H9 (cell line): Measurements from ENCODE around the gene VASH2. TPM values are rescaled to one million over a fixed set of nuclear protein-coding genes. Genes with fewer than 3 reads are reported as not detected.

ENCODE experiments used
- DNase-seq: peaks from one replicate; pipeline ENCODE4 v3.0.0-alpha.2; 2017
- H2AFZ ChIP-seq: one replicate; pipeline ENCODE4 v1.6.1; 2013; ENCODE audit warnings: mild to moderate bottlenecking, low read length, control low read depth, moderate library complexity
- H2AK5ac ChIP-seq: 2 replicates; pipeline ENCODE4 v1.6.1; 2013; ENCODE audit warnings: low read length, control low read depth, mixed read lengths; ENCODE audit not compliant: insufficient read length
- H2BK120ac ChIP-seq: one replicate; pipeline ENCODE4 v1.6.1; 2013; ENCODE audit warnings: low read depth, mild to moderate bottlenecking, low read length, control low read depth, inconsistent platforms; ENCODE audit not compliant: poor library complexity, severe bottlenecking
- H2BK12ac ChIP-seq: 2 replicates; pipeline ENCODE4 v1.6.1; 2013; ENCODE audit warnings: low read length, control low read depth, mixed read lengths, low read depth; ENCODE audit not compliant: insufficient read length
- H2BK15ac ChIP-seq: 2 replicates; pipeline ENCODE4 v1.6.1; 2013; ENCODE audit warnings: low read depth, low read length, control low read depth
- H2BK20ac ChIP-seq: one replicate; pipeline ENCODE4 v1.6.1; 2013; ENCODE audit warnings: low read depth, mild to moderate bottlenecking, low read length, control low read depth, inconsistent platforms; ENCODE audit not compliant: poor library complexity, severe bottlenecking
- H2BK5ac ChIP-seq: 2 replicates; pipeline ENCODE4 v1.6.1; 2013; ENCODE audit warnings: low read length, control low read depth, mixed read lengths; ENCODE audit not compliant: insufficient read length
- H3K14ac ChIP-seq: 2 replicates; pipeline ENCODE4 v1.6.1; 2013; ENCODE audit warnings: low read length, control low read depth; ENCODE audit not compliant: insufficient read depth
- H3K18ac ChIP-seq: 2 replicates; pipeline ENCODE4 v1.6.1; 2013; ENCODE audit warnings: low read depth, mild to moderate bottlenecking, mixed read lengths, low read length, control low read depth; ENCODE audit not compliant: insufficient read length
- H3K23ac ChIP-seq: 2 replicates; pipeline ENCODE4 v1.6.1; 2013; ENCODE audit warnings: low read length, control low read depth, mixed read lengths, low read depth; ENCODE audit not compliant: insufficient read length
- H3K23me2 ChIP-seq: 2 replicates; pipeline ENCODE4 v1.6.1; 2013; ENCODE audit warnings: low read depth, mild to moderate bottlenecking, mixed read lengths, low read length, control low read depth; ENCODE audit not compliant: insufficient read length, poor library complexity, severe bottlenecking
- H3K27ac ChIP-seq: 2 replicates; pipeline ENCODE4 v1.5.1; 2013; ENCODE audit warnings: low read length, control low read depth, mixed read lengths, low read depth; ENCODE audit not compliant: insufficient read length
- H3K27me3 ChIP-seq: 2 replicates; pipeline ENCODE4 v1.6.1; 2013; ENCODE audit warnings: low read length, control low read depth, inconsistent platforms; ENCODE audit not compliant: insufficient read depth
- H3K4ac ChIP-seq: 2 replicates; pipeline ENCODE4 v1.6.1; 2013; ENCODE audit warnings: low read depth, mild to moderate bottlenecking, control low read depth, inconsistent platforms, low read length, moderate library complexity
- H3K4me1 ChIP-seq: 2 replicates; pipeline ENCODE4 v1.6.1; 2013; ENCODE audit warnings: low read length, control low read depth, inconsistent platforms; ENCODE audit not compliant: insufficient read depth
- H3K4me2 ChIP-seq: 2 replicates; pipeline ENCODE4 v1.6.1; 2013; ENCODE audit warnings: low read length, control low read depth, mixed read lengths; ENCODE audit not compliant: insufficient read length, insufficient read depth
- H3K56ac ChIP-seq: 2 replicates; pipeline ENCODE4 v1.6.1; 2013; ENCODE audit warnings: low read depth, mild to moderate bottlenecking, mixed read lengths, low read length, control low read depth; ENCODE audit not compliant: insufficient read length
- H3K79me1 ChIP-seq: 2 replicates; pipeline ENCODE4 v1.6.1; 2013; ENCODE audit warnings: low read depth, mild to moderate bottlenecking, moderate library complexity, low read length, control low read depth, inconsistent platforms; ENCODE audit not compliant: insufficient read depth, poor library complexity, severe bottlenecking
- H3K79me2 ChIP-seq: 2 replicates; pipeline ENCODE4 v1.6.1; 2013; ENCODE audit warnings: low read length, control low read depth, inconsistent platforms; ENCODE audit not compliant: insufficient read depth
- H3K9ac ChIP-seq: 2 replicates; pipeline ENCODE4 v1.6.1; 2013; ENCODE audit warnings: low read length, control low read depth, mixed read lengths; ENCODE audit not compliant: insufficient read length; ENCODE audit errors: extremely low read depth
- H3K9me3 ChIP-seq: one replicate; pipeline ENCODE4 v1.6.1; 2013; ENCODE audit warnings: low read depth, low read length, inconsistent platforms; ENCODE audit not compliant: control insufficient read depth
- H3T11ph ChIP-seq: one replicate; pipeline ENCODE4 v1.6.1; 2013; ENCODE audit warnings: mild to moderate bottlenecking, low read length, control low read depth, inconsistent platforms
- H4K20me1 ChIP-seq: one replicate; pipeline ENCODE4 v1.6.1; 2013; ENCODE audit not compliant: control insufficient read depth, insufficient read length, insufficient read depth
- H4K5ac ChIP-seq: 2 replicates; pipeline ENCODE4 v1.6.1; 2013; ENCODE audit warnings: low read depth, mild to moderate bottlenecking, mixed read lengths, low read length, control low read depth; ENCODE audit not compliant: insufficient read length
- H4K8ac ChIP-seq: replicated peaks from 2 replicates; pipeline ENCODE4 v1.6.1; 2013; ENCODE audit warnings: low read length, control low read depth, mixed read lengths, low read depth; ENCODE audit not compliant: insufficient read length
- H4K91ac ChIP-seq: 2 replicates; pipeline ENCODE4 v1.6.1; 2013; ENCODE audit warnings: low read depth, mild to moderate bottlenecking, moderate library complexity, mixed read lengths, low read length, control low read depth; ENCODE audit not compliant: insufficient read length
- H3K27ac Mint-ChIP-seq, 3 experiments: 2 replicates in 2 of 3; 3 replicates in 1 of 3; pipeline ENCODE4 v1.8.0; 2020 to 2021; ENCODE audit warnings: mixed read lengths in 3 of 3, mild to moderate bottlenecking in 1 of 3, moderate library complexity in 1 of 3
- H3K27me3 Mint-ChIP-seq: 2 replicates; pipeline ENCODE4 v1.8.0; 2021; ENCODE audit warnings: low read depth, mild to moderate bottlenecking, moderate library complexity, mixed read lengths
- H3K36me3 Mint-ChIP-seq, 3 experiments: 2 replicates in 2 of 3; 3 replicates in 1 of 3; pipeline ENCODE4 v1.8.0; 2020 to 2021; ENCODE audit warnings: low read depth in 3 of 3, mixed read lengths in 3 of 3; ENCODE audit not compliant: insufficient read depth in 1 of 3
- H3K4me1 Mint-ChIP-seq, 2 experiments: 2 replicates each; pipeline ENCODE4 v1.8.0; 2020; ENCODE audit warnings: mixed read lengths in 2 of 2
- H3K4me3 Mint-ChIP-seq, 2 experiments: 2 replicates in 1 of 2; 3 replicates in 1 of 2; pipeline ENCODE4 v1.8.0; 2020 to 2021; ENCODE audit warnings: mild to moderate bottlenecking in 2 of 2, mixed read lengths in 2 of 2, moderate library complexity in 1 of 2
- H3K9me3 Mint-ChIP-seq, 2 experiments: 2 replicates in 1 of 2; 3 replicates in 1 of 2; pipeline ENCODE4 v1.8.0; 2020; ENCODE audit warnings: mild to moderate bottlenecking in 2 of 2, mixed read lengths in 2 of 2, moderate library complexity in 1 of 2
- WGBS: extraction: QIAGEN DNeasy Blood & Tissue Kit; methylation state at CpG from one replicate; pipeline ENCODE4 v1.1.7; 2013; ENCODE audit warnings: missing lambda C conversion rate, low lambda C conversion rate, mixed read lengths; ENCODE audit not compliant: insufficient read length; ENCODE audit errors: extremely low coverage; 5-methylcytosine and 5-hydroxymethylcytosine counted together
- total RNA-seq: library from RNA; stranded (reverse); gene quantifications from 2 replicates; pipeline ENCODE4 v1.2.1, GENCODE V29; 2021
- TF ChIP-seq, protein P1 (sequence below): fragments of 200-600 bp; sonication (generic); conservative IDR thresholded peaks from 3 replicates; pipeline ENCODE4 v1.8.0; 2021; ENCODE audit warnings: antibody characterized with exemption, mild to moderate bottlenecking

VASH2 gene
- total RNA-seq, 1 experiment from 2014 or later: 76.1 TPM

DNA sequence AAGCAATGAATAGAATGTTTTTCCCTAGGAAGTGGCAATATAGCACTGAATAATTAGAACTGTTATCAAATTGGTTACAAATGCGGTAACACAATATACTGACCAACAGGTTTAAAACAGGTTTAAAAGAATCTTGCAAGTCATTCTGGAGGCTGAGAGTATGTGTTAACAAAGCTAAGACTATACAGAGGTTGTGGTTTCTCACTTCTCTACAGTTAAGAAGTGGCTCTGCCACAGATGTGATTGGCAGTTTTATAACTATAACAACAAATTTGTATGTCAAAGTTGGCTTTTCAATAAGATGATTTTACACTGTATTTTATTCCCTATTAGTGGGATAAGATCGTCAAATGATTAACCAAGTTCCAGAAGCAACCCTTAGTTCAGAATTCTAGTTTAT, 58.2 kb downstream of the VASH2 start:
- Histone ChIP-seq H3K14ac (no peak overlapping the region), H3K4ac (no peak overlapping the region), H3K27me3 (no peaks in the 10 kb centered on the region), H2BK15ac (no peak overlapping the region), H2AFZ (no peak overlapping the region), H3K9me3 (no peaks in the 10 kb centered on the region), H2BK5ac (no peak overlapping the region), H4K91ac (no peak overlapping the region), H2BK12ac (no peak overlapping the region), H3K79me2 (no peaks in the 10 kb centered on the region), H4K5ac (no peak overlapping the region), H3K23me2 (no peaks in the 10 kb centered on the region), H4K20me1 (no peaks in the 10 kb centered on the region), H3K4me2 (no peak overlapping the region), H3K79me1 (no peaks in the 10 kb centered on the region), H3K56ac (no peak overlapping the region), H2BK20ac (no peak overlapping the region), H3K23ac (no peak overlapping the region), H3T11ph (no peak overlapping the region), H3K9ac (no peak overlapping the region), H3K27ac (no peak overlapping the region), H3K4me1 (no peaks in the 10 kb centered on the region), H4K8ac (no peak overlapping the region), H2AK5ac (no peak overlapping the region), H3K18ac (no peak overlapping the region), H2BK120ac (no peak overlapping the region)
- TF ChIP-seq, protein P1, sequence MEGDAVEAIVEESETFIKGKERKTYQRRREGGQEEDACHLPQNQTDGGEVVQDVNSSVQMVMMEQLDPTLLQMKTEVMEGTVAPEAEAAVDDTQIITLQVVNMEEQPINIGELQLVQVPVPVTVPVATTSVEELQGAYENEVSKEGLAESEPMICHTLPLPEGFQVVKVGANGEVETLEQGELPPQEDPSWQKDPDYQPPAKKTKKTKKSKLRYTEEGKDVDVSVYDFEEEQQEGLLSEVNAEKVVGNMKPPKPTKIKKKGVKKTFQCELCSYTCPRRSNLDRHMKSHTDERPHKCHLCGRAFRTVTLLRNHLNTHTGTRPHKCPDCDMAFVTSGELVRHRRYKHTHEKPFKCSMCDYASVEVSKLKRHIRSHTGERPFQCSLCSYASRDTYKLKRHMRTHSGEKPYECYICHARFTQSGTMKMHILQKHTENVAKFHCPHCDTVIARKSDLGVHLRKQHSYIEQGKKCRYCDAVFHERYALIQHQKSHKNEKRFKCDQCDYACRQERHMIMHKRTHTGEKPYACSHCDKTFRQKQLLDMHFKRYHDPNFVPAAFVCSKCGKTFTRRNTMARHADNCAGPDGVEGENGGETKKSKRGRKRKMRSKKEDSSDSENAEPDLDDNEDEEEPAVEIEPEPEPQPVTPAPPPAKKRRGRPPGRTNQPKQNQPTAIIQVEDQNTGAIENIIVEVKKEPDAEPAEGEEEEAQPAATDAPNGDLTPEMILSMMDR: no peak
- Mint-ChIP-seq H3K4me1 (peaks cover 5 to 8% of the 10 kb centered on the region in 2 experiments), H3K4me3 (no peak overlapping the region), H3K27me3 (no peaks in the 10 kb centered on the region), H3K36me3 (peaks cover 18 to 71% (median 69%) of the 10 kb centered on the region in 3 experiments; a peak in 6 of 7 replicates), H3K9me3 (no peaks in the 10 kb centered on the region), H3K27ac (no peak overlapping the region)
- no peak for DNase-seq
- WGBS: no CpG with 5 or more reads among the region's 2 CpGs
